Measurements from ENCODE around the gene ARMC2.

DNA sequence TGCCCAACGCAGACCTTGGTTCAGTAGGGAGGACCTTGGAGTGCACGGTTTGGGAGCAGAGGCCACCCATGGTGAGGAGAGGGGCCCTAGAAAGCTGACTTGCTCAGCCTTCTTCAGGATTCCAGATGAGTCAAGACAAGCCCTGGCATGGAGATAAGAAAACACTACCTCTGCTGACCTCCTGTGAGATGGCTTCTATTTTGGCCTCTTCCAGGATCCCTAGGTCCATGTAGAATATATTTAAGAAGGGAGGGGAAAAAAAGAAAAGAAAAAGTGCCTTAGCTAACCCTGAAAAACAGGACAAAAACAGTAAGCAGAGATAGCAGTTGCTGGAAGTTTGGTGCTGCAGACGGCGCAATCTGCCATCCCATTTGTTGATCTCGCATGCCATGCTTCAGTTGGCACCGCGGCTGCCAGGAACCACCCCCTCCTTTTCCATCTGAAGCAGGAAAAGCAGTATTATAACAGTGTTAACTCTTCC lies 100.0 kb downstream of the ARMC2 start:
- TF ChIP-seq, protein P1, sequence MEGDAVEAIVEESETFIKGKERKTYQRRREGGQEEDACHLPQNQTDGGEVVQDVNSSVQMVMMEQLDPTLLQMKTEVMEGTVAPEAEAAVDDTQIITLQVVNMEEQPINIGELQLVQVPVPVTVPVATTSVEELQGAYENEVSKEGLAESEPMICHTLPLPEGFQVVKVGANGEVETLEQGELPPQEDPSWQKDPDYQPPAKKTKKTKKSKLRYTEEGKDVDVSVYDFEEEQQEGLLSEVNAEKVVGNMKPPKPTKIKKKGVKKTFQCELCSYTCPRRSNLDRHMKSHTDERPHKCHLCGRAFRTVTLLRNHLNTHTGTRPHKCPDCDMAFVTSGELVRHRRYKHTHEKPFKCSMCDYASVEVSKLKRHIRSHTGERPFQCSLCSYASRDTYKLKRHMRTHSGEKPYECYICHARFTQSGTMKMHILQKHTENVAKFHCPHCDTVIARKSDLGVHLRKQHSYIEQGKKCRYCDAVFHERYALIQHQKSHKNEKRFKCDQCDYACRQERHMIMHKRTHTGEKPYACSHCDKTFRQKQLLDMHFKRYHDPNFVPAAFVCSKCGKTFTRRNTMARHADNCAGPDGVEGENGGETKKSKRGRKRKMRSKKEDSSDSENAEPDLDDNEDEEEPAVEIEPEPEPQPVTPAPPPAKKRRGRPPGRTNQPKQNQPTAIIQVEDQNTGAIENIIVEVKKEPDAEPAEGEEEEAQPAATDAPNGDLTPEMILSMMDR (conservative IDR thresholded peaks at IDR 0.05; ENCODE audit: low read length) = no peak
- no peak for TF ChIP-seq EZH2phosphoT487 (IDR thresholded peaks at IDR 0.05; ENCODE audit: borderline replicate concordance, low read depth, low read length)

Data from OCI-LY7 (cell line).